SIG-M5 treated with dmso at 0.1 percent for 504 hours (cell line): Measurements from ENCODE around the gene FBXL13.
"Not testable (repeated sequence)": the region's sequence is repeated elsewhere in the genome, so short reads cannot be mapped to it uniquely, and the experiment has no call there.

ENCODE experiments used
- DNase-seq: peaks from one replicate; lab custom pipeline; 2025; ENCODE audit not compliant: unreplicated experiment; lab: John Stamatoyannopoulos, UW

FBXL13 gene

GRCh38 chr7:102902052-102902451, 172.5 kb downstream of the FBXL13 start:
- DNase-seq, result not testable (repeated sequence)

- DNase-seq, result peak; percentile 80
These were observed 176.1 kb downstream of the FBXL13 start for GRCh38 chr7:102898532-102898859.

GRCh38 chr7:102897856-102898531, 176.6 kb downstream of the FBXL13 start:
- peak; percentile 80 for DNase-seq

- no peak for DNase-seq
These were observed 177.4 kb downstream of the FBXL13 start for GRCh38 chr7:102897211-102897631.

GRCh38 chr7:102896585-102896984, 178.0 kb downstream of the FBXL13 start:
- DNase-seq, result no peak

- no peak for DNase-seq
These were observed 179.0 kb downstream of the FBXL13 start for GRCh38 chr7:102895602-102896001.

GRCh38 chr7:102892631-102893278, 181.8 kb downstream of the FBXL13 start:
- peak; percentile 79 for DNase-seq

- DNase-seq, result peak; percentile 52
These were observed 182.8 kb downstream of the FBXL13 start for GRCh38 chr7:102891693-102892261.

- DNase-seq, result no peak
These were observed 183.5 kb downstream of the FBXL13 start for GRCh38 chr7:102890971-102891692.

GRCh38 chr7:102890292-102890970, 184.2 kb downstream of the FBXL13 start:
- peak; percentile 77 for DNase-seq

GRCh38 chr7:102889851-102890250, 184.7 kb downstream of the FBXL13 start:
- DNase-seq, result no peak

- DNase-seq, result no peak
These were observed 185.9 kb downstream of the FBXL13 start for GRCh38 chr7:102888561-102889233.

GRCh38 chr7:102883098-102883860, 191.3 kb downstream of the FBXL13 start:
- peak; percentile 58 for DNase-seq

- DNase-seq, result peak; percentile 65
These were observed 198.8 kb downstream of the FBXL13 start for GRCh38 chr7:102875700-102876295.

GRCh38 chr7:102874966-102875365, 199.6 kb downstream of the FBXL13 start:
- no peak for DNase-seq

- peak; percentile 37 for DNase-seq
These were observed 200.3 kb downstream of the FBXL13 start for GRCh38 chr7:102874166-102874829.

- no peak for DNase-seq
These were observed 201.0 kb downstream of the FBXL13 start for GRCh38 chr7:102873470-102874165.

GRCh38 chr7:102872460-102872859, 202.1 kb downstream of the FBXL13 start:
- no peak for DNase-seq
